ENCODE measurements around the gene TAMALIN. TPM values are rescaled to one million over a fixed set of nuclear protein-coding genes. Genes with fewer than 3 reads are reported as not detected.

The TAMALIN gene
- total RNA-seq, 1 experiment from 2014 or later: 1.2 TPM

- Histone ChIP-seq H3K14ac (ENCODE audit: insufficient read depth, low read length) (peak overlapping the region; percentile 16), H2BK120ac (ENCODE audit: low read depth, low read length, poor library complexity, severe bottlenecking) (no peak overlapping the region), H3K9ac (ENCODE audit: extremely low read depth, insufficient read length, low read length) (no peak overlapping the region), H2AK5ac (ENCODE audit: insufficient read length, low read length) (no peak overlapping the region), H3K23me2 (ENCODE audit: insufficient read length, low read depth, low read length, poor library complexity, severe bottlenecking) (peaks cover 7% of the 10 kb centered on the region), H3K4me1 (ENCODE audit: insufficient read depth, low read length) (peaks cover 5% of the 10 kb centered on the region; the same call in 1 of the 2 replicates), H3K23ac (ENCODE audit: insufficient read length, low read depth, low read length) (no peak overlapping the region), H2AFZ (ENCODE audit: low read length) (no peak overlapping the region), H4K8ac (replicated peaks; ENCODE audit: insufficient read length, low read depth, low read length) (no peak overlapping the region), H2BK15ac (ENCODE audit: low read depth, low read length) (no peak overlapping the region; the same call in 1 of the 2 replicates), H3K79me1 (ENCODE audit: insufficient read depth, low read depth, low read length, poor library complexity, severe bottlenecking) (no peaks in the 10 kb centered on the region), H3K56ac (ENCODE audit: insufficient read length, low read depth, low read length) (no peak overlapping the region), H3K27ac (ENCODE audit: insufficient read length, low read depth, low read length) (no peak overlapping the region), H3K4me2 (ENCODE audit: insufficient read depth, insufficient read length, low read length) (no peak overlapping the region), H2BK5ac (ENCODE audit: insufficient read length, low read length) (no peak overlapping the region), H3K9me3 (ENCODE audit: control insufficient read depth, low read depth, low read length) (no peaks in the 10 kb centered on the region), H3K79me2 (ENCODE audit: insufficient read depth, low read length) (no peaks in the 10 kb centered on the region), H4K91ac (ENCODE audit: insufficient read length, low read depth, low read length) (no peak overlapping the region), H4K5ac (ENCODE audit: insufficient read length, low read depth, low read length) (no peak overlapping the region), H3K18ac (ENCODE audit: insufficient read length, low read depth, low read length) (peak overlapping the region; percentile 36), H2BK20ac (ENCODE audit: low read depth, low read length, poor library complexity, severe bottlenecking) (no peak overlapping the region), H2BK12ac (ENCODE audit: insufficient read length, low read depth, low read length) (no peak overlapping the region), H3K4ac (ENCODE audit: low read depth, low read length) (no peak overlapping the region), H4K20me1 (ENCODE audit: control insufficient read depth, insufficient read depth, insufficient read length) (no peaks in the 10 kb centered on the region), H3K27me3 (ENCODE audit: insufficient read depth, low read length) (peaks cover 16% of the 10 kb centered on the region; the same call in 1 of the 2 replicates), H3T11ph (ENCODE audit: low read length) (no peak overlapping the region)
- Mint-ChIP-seq H3K36me3 (ENCODE audit: insufficient read depth in 1 of 3, low read depth in 3 of 3) (peaks cover 0 to 14% (median 14%) of the 10 kb centered on the region in 3 experiments; a peak in 4 of 7 replicates), H3K4me1 (peaks cover 33 to 50% of the 10 kb centered on the region in 2 experiments), H3K27ac (peak overlapping the region; percentile 74 to 91 (median 77); a peak in 5 of 7 replicates), H3K27me3 (ENCODE audit: low read depth) (peaks cover 78% of the 10 kb centered on the region), H3K9me3 (no peaks in the 10 kb centered on the region; a peak in 2 of 5 replicates), H3K4me3 (peak overlapping the region in 1 of 2 experiments; percentile 29; a peak in 1 of 5 replicates)
- no peak for TF ChIP-seq CTCF (conservative IDR thresholded peaks at IDR 0.05)
- DNase-seq: peak; percentile 96
- no CpG with 5 or more reads among the region's 11 CpGs for WGBS (ENCODE audit: extremely low coverage, insufficient read length, low lambda C conversion rate)
Measured at GRCh38 chr12:52010152-52010622, 3.4 kb downstream of the TAMALIN start.
